HG02610 (cell line): ENCODE measurements around the gene ANKRD9.
"Not testable (repeated sequence)": the region's sequence is repeated elsewhere in the genome, so short reads cannot be mapped to it uniquely, and the experiment has no call there.

Source experiments
- ATAC-seq: cut with Tn5 transposase; IDR thresholded peaks from one replicate; pipeline ENCODE4 v1.9.1; 2021; ENCODE audit warnings: mild to moderate bottlenecking, moderate library complexity; ENCODE audit not compliant: unreplicated experiment

The ANKRD9 gene, protein sequence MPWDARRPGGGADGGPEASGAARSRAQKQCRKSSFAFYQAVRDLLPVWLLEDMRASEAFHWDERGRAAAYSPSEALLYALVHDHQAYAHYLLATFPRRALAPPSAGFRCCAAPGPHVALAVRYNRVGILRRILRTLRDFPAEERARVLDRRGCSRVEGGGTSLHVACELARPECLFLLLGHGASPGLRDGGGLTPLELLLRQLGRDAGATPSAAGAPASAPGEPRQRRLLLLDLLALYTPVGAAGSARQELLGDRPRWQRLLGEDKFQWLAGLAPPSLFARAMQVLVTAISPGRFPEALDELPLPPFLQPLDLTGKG

DNA sequence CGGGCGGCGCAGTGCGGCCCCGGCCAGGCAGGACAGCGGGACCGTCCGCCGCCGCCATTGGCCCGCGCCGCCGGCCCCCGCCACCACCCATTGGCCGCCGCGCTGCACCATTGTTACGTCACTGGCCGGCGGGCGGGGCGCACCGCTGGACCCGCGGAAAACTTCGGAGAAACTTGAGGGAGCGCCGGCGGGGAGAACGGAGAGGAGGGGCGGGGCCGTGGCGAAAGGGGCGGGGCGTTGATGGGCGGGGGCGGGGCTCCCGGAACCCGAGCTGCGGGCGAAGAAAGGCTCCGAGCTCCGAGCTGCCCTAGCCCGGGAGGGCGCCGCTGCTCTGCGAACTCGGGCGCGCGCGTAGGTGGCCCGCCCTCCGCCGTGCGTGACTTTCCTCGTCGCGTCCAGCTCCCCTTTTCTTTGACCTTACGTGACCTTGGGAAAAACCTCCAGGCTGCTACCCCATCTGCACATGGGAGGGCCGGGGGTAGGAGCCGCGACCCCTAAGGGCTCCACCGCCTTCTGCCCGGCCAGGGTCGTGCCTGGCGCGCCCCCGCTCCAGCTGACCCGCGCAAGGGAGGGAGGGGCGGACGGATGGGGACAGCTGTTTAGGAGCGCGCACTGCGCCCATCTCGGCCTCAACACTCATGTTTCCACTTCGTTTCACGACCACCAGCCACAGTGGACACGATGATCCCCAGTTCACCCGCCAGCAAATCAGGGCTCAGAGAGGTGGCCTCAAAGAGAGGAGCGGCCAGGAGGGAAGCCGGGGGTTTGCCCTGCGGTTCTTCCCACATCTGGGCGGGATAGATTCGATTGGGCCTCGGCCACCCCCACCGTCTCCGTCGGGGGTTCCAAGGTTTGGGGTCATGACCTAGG lies at the start of gene ANKRD9:
TSS of gene ANKRD9 (minus strand) at position 31 of the 870 bp plus-strand sequence. CDS start 1,887 bp downstream, outside the sequence.
- peak; percentile 72 for ATAC-seq

DNA sequence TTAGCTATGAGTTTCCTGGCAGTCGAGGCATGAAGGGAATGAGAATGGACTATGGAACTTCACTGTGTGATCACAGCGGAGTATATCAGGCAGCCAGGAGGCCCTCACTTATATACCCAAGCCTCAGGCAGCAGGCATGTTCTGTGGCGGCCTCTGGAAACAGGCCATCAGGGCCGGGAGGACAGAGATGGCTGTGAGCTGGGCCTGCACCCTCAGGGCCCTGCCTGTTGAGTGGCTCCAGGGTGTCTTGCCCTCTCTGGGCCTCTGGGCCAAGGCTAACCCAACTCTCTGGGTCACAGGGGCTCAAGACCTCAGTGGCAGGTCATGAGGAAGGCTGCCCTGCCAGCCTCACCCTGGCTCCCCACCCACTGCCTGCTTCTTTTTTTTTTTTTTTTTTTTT lies 49.0 kb upstream of the ANKRD9 start:
- no peak for ATAC-seq

DNA sequence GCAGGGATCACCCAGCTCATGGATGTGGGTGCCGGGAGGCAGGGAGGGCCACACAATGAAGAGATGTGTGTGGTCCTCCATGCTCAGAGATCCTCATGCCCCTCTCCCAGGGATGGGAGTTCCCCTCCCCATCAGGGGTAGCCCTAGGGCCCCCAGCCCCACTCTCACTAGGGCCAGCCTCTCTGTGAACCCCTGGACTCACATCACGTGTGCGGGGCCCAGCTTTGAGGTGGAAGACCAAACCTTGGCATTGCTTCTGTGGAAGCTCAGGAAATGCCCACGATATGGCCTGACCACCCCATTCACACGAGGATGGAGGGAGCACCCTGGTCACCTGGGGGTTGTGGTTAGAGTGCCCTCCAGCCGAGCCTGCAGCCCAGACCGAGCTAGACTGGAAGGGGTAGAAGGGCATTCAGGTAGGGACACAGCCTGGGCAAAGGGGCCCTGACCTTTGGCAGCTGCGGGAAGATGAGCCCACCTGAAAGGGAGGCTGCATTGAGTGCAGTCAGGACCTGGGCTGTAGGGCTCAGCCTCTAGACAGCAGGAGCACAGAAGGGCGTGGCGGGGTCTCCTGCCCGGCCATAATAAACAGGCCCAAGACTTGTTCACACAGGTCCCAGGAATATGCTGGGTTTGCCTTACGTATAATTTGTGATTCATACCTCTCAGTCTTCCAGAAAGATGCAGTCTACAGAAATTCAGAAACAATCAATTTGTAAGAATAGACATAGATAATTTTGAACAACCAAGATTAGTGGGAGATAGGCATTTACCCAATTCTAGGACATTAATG lies 48.1 kb upstream of the ANKRD9 start:
- no peak for ATAC-seq

DNA sequence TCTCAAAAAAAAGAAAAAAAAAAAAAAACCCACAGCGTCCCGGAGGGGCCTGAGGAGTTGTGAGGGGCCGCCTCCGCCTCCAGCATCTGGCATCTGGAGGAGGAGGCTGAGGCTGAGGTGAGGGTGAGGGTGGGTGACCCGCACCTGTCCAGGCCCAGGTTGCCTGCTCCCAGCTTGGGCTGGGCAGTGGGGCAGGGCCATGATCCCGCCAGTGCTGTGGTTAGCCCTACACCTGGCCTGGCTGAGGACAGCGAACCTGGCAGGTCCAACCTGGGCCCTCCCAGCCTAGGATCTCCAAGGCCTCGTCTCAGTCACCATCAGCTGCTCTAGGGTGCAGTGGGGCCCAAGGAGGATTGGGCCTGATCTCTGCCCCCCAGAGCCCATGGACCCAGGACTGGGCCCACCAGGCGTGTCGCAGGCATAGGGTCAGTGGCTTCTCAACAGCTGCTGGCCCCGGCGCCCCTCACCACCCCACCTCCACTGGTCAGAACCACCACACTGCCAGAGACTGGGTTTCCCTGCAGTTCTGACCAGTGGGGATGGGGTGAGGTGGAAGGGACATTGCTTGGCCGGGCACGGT lies 46.6 kb upstream of the ANKRD9 start:
- ATAC-seq, result no peak

DNA sequence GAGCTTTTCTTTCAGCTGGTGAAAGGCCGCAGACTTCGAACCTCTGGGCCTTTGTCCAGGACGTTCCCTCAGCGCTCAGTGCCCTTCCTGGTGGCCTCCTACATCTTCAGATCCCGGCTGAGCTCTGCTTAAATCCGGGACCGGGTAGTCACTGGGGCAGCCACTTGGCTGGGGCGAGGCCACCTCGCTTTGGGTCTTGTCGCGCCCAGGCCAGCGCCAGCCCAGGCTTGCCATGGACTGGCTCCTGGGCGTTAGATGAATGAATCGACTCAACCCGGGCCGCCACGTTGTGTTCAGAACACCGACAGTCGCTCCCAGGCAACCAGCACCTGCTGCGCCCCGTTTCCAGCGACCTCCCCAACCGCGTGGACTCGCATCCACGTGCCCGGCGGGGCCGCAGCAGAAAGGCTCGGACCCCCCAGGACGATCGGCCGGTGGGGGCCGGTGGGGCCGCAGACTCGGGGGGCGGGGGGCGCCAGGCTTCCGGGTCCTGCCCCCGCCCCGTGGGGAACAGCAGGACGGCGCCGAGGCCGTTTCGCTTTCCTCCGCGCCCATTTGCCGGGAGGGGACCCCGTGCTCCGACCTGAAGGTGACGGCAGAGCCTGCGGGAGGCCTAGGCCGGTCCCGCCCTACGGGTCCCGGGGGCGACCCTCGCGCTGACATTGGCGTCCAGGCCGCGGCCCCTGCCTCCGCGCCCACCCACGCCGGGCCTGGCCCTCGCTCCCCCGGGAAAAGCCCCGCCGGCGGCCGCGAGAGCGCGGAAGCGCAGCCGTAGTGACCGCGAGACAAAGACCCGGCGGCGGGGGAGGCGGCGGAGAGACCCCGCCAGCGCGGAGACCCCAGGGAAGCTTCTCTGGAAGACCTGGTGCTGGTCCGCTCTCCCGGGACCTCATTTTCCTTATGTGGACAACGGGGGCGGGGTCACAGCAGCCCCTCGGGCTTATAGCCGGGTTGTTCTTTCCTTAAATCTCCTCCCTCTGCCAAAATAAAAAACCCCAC lies 45.5 kb upstream of the ANKRD9 start:
- no peak for ATAC-seq

DNA sequence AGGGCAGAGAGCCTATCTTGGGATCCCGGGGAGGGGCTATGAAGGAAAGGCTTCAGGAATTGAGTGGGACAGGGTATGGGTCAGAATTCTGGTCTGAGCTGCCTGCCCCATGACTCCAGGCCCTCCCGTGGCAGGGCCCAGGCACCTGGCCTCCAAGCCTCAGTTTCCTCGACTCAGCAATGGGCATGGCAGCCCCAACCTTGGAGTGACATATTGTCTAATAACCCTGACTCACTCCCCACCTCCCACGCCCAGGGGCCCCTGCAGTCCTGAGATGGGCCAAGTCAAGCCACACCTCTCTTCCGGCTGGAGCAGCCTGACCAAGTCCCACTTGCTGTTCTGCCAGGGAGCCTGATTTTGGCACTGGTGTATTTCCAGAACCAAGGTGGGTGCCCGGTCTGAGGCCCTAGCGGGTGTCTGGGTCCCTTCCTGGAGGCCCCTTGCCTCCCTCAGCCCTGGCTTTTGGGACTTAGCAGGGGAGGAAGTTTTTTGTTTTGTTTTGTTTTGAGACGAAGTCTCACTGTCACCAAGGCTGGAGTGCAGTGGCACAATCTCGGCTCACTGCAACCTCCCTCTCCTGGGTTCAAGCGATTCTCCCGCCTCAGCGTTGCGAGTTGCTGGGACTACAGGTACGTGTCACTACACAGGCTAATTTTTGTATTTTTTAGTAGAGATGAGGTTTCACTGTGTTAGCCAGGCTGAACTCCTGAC lies 42.6 kb upstream of the ANKRD9 start:
- no peak for ATAC-seq

DNA sequence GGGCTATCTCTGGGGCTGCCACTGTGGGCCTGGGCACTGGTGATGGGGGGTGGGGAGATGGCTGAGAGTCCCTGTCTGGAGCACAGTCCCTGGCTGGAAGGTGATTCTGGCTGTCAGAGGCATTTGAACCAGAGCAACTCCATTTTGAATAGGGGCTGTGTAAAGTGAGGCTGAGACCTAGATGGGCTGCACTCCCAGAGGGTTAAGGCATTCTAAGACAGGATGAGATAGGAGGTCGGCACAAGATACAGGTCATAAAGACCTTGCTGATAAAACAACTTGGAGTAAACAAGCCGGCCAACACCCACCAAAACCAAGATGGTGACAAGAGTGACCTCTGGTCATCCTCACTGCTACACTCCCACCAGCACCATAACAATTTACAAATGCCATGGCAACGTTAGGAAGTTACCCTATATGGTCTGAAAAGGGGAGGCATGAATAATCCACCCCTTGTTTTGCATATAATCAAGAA lies 41.4 kb upstream of the ANKRD9 start:
- ATAC-seq, result not testable (repeated sequence)

DNA sequence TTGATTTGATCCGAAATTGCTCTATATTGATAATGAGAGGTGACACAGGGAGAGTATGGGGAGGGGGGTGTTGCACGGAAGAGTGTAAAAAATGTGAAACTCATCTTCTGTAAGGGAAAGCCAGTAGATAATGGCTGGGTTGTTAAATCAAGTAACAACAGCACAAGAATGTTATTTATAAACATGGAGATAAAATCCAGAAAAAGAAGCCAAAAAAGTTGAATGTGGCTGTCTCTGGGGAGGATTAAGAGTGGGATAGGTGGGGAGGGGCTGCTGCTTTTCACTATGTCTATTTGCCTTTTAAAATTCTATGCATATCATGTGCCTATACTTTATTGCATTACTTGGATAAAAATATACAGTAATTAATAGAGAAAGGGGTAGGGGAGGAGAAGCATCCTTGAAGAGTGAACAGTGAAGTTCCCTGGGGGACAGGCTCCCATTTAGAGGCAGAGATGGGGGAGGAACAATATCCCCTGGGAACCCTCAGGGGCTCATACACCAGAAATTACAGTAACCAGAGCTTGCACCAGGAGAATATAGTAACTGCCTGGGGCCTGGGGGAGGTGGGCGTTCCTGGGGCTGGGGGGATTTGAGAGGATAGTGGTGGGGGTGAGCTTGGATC lies 39.2 kb upstream of the ANKRD9 start:
- no peak for ATAC-seq

DNA sequence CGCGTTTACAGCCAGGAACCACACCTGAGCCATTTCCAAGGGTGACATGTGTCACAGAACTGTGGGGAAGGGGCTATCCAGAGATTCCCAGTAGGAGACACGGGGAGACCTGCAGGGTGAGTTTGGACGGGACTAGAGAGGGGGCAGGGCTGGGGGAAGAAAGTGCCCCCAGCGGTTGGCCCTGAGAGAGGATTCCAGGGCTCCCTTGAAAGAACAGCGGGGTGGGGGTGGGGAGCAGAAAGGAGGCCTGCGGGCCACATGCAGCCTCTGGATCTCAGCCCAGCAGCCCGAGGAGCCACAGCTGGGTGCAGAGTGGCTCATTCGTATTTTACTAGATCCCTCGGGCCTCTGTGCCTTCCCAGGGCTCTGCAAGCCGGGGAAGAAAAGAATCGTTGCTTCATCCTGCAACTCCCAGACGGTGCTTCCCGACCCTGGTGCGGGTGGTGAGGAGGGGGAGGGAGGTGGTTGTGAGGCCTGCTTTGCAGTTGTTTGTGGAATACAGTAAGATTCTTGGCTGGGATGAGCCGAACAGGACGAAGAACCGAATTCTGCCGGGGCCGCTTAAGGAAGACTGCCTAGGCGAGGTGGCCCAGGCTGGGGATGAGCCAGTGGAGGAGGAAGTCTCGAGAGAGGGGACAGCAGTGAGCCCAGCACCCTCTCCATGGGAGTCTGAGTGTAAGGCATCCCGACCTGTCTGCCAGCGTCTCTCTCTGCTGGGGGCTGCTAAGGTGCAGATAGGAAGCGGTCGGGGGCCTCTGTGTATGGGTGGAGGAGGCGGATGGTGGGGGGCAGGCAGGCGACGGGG lies 36.1 kb upstream of the ANKRD9 start:
- no peak for ATAC-seq

DNA sequence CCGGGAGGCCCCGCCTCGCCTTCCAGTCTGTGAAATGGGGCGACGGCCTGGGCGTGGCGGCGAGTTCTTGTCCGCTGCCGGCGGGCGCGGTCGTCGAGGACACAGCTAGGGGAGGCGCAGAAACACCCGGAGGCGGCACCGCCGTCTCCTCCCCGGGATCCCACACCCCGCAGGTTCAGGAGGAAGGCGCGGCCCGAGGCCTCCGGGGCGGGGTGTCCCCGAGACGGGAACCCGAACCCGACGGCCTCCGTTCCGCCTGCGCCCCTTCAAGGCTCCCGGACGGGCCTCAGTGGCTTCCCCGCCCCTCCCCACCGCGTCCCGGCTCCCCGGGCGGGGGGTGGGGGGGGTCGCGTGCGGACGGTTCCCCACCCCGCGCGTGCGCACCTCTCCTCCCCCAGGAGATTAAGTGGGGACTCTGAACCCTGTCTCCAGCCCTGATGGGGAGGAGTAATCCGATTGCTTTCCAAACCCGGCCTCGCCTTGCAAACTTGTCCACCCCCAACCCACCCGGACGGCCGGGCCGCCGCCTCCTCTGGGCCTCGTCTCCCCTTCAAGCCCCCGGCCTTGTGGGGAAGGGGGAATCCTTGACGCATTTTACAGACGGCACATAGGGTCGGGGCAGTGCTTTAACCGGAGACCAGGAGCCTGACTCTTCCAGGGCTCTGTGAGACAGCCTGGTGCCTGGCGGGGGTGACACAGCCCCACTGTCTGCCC lies 35.3 kb upstream of the ANKRD9 start:
- no peak for ATAC-seq

DNA sequence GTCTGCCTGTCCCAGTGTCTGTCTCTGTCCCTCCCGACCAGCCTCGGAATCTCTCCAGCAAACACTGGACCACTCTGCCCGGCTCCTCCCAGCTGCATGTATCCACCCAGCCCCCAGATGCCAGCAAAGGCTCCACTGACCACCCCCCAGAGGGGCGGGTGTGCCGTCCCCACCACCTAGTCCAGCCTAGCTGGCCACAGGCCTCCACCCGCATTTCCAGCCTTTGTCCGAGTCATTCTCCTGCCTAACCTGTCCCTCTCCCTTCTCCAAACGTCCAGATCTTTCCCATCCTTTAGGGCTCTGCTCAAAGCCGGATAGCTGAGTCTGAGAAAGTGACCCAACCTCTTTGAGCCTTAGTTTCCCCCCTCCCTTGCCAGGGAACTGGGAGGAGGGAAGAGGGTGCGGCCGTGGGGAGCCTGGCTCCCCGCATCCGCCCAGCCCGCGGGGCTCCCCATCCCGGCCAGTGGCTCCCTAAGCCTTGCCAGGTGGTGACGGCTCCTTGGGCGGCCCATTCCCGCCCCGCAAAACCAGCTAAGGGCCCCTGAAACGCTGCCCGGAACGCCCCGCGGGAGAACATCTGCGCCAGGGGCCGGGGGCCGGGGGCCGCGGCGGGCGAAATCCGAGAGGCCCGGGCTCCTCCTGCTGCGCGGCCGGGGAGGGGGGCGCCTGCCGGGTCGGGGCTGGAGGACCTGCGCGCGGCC lies 34.6 kb upstream of the ANKRD9 start:
- ATAC-seq, result no peak

DNA sequence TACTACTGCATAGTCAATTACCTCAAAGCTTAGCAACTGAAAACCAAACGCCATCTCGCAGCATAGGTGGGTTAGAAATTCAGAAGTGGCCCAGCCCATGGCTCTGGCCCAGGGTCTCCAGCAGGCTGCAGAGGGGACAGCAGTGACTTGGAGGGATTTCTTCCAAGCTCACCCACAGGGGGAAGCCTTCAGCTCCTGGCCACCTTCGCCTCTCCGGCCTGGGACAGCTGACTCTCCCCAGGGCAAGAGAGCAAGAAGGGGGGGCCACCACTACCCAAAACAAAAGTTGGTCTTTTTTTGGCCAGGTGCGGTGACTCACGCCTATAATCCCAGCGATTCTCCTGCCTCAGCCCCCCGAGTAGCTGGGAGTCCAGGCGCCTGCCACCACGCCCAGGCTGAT lies 32.2 kb upstream of the ANKRD9 start:
- no peak for ATAC-seq

DNA sequence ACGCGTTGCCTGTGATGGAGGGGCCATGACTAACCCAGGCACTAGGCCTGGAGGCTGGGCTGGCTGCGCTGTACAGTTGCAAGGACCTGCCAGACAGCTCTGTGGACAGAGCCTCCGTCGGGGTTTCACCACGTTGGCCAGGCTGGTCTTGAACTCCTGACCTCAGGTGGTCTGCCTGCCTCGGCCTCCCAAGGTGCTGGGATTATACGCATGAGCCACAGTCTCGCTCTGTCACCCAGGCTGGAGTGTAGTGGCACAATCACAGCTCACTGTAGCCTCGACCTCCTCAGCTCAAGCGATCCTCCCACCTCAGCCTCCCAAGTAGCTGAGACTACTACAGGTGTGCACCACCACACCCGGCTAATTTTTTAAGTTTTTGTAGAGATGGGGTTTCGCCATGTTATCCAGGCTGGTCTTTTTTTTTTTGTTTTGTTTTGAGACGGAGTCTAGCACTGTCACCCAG lies 31.5 kb upstream of the ANKRD9 start:
- ATAC-seq, result not testable (repeated sequence)

DNA sequence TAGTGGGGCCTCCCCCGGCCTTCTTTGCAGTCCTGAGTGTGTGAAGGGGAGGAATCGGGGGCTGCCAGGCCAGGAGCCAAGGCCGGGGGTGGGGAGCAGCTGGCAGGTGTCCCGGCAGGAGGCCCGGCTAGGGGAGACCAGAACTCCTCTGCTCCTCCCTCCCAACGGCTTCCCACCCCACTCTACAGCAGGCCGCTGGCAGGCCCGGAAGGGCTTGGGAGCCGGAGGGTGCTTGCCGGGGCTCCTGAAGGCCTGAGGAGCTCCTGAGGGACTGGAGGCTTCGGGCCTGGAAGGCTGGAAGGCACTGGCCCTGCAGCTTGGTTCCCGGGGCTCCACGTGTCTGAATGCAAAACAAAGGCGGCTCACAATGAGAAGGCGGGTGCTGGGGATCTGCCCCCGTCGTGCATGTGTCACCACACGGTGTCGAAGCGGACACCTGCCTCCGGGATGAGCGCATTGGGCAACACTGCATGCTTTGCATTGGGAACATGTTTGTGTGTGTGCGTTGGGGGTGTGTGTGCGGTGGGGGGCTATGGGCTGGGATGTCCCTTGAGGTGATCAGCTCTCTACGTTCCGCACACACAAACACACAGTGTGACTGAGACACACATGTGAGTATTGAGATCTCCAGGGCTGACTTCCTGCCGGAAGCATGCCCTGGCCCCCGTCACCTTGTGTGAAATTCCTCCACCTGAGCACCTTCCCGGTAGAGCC lies 30.9 kb upstream of the ANKRD9 start:
- no peak for ATAC-seq

DNA sequence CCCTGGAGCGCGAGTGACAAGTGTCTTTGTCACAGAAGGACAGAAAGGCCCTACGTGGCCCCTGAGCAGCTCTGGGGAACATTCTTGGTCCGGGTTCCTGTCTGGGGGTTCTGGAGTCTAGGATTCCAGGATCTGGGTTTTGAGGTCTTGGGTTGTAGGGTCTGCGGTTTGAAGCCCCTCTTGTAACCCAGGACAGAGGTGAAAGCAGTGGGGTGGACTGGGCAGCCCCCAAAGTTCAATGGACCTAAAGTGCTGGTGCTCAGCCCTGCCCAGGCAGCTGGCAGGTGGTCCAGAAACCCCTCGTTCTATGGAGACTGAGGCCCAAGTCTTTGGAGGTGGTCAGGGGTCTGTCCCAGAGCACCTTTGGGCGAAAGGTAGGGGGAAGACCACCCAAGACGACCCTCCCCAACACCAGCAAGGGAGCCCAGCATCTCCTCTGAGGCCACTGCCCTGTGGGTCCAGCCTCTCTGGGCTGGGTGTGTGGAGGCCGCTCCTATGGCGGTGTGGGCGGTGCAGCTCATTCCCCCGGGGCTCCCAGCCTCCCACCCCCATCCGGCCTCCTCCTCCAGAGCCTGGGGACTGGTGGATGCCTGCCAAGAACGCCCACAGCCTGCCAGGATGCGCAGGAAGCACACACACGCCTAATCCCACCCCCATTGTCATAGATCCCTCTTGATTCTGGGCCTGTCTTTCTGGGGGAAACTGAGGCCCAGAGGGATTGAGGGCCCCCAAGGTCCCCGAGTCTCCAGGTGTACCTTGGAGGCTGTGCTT lies 30.2 kb upstream of the ANKRD9 start:
- no peak for ATAC-seq
